H1 (cell line): Measurements from ENCODE around the gene PAQR9. TPM values are rescaled to one million over a fixed set of nuclear protein-coding genes. Genes with fewer than 3 reads are reported as not detected.

Experiments used
- CTCF ChIA-PET: fragments of 300-600 bp; sonication (Branson Sonifier 250); formaldehyde crosslinking; loops from one replicate; lab custom pipeline; 2021; ENCODE audit not compliant: partially characterized antibody; lab: Charles Lee
- POLR2A ChIA-PET: fragments of 300-600 bp; sonication (Branson Sonifier 250); formaldehyde crosslinking; loops from one replicate; lab custom pipeline; 2021; ENCODE audit warnings: inconsistent platforms; ENCODE audit not compliant: partially characterized antibody; lab: Charles Lee
- DNase-seq, 2 experiments: peaks; one replicate each; pipeline versions ENCODE4 v3.0.0 to v3.0.0-alpha.2; 2010 to 2022; ENCODE audit warnings: low spot score in 2 of 2, low read depth in 1 of 2, mixed read lengths in 1 of 2
- FAIRE-seq: peaks from 2 replicates; lab custom pipeline; 2011; peaks lifted over from hg19 to GRCh38; lab: Jason Lieb, UNC
- H2AFZ ChIP-seq: 2 replicates; pipeline ENCODE4 v1.8.1; 2012; ENCODE audit warnings: low read length, inconsistent platforms
- H2AK5ac ChIP-seq: 2 replicates; pipeline ENCODE4 v1.6.1; 2013; ENCODE audit warnings: low read depth, low read length
- H2BK120ac ChIP-seq: replicated peaks from 2 replicates; pipeline ENCODE3; 2013; ENCODE audit warnings: low read depth, low read length, inconsistent platforms
- H2BK12ac ChIP-seq: 2 replicates; pipeline ENCODE4 v1.6.1; 2013; ENCODE audit warnings: low read depth, low read length
- H2BK15ac ChIP-seq: 2 replicates; pipeline ENCODE4 v1.6.1; 2013; ENCODE audit warnings: low read length
- H2BK20ac ChIP-seq: 2 replicates; pipeline ENCODE4 v1.6.1; 2013; ENCODE audit warnings: low read length
- H2BK5ac ChIP-seq: 2 replicates; pipeline ENCODE4 v1.6.1; 2013; ENCODE audit warnings: low read depth, low read length
- H3K14ac ChIP-seq: 2 replicates; pipeline ENCODE4 v1.6.1; 2013; ENCODE audit warnings: inconsistent platforms; ENCODE audit not compliant: insufficient read length
- H3K18ac ChIP-seq: 2 replicates; pipeline ENCODE4 v1.6.1; 2013; ENCODE audit warnings: low read length; ENCODE audit errors: extremely low read depth
- H3K23ac ChIP-seq: 2 replicates; pipeline ENCODE4 v1.6.1; 2013; ENCODE audit warnings: inconsistent platforms; ENCODE audit not compliant: insufficient read length
- H3K23me2 ChIP-seq: 2 replicates; pipeline ENCODE4 v1.6.1; 2013; ENCODE audit warnings: low read depth, low read length
- H3K27ac ChIP-seq: 2 replicates; pipeline ENCODE4 v1.6.1; 2011; ENCODE audit warnings: low read depth, low read length, inconsistent platforms
- H3K27me3 ChIP-seq, 4 experiments: replicated peaks in 1 of 4; 1 replicate in 1 of 4; 2 replicates in 3 of 4; pipeline versions ENCODE4 v1.6.1 to v1.8.1; 2011 to 2013; ENCODE audit warnings: low read length in 3 of 4, mild to moderate bottlenecking in 3 of 4, inconsistent platforms in 2 of 4, mixed read lengths in 2 of 4, moderate library complexity in 1 of 4; ENCODE audit not compliant: control insufficient read depth in 3 of 4, insufficient read depth in 3 of 4; ENCODE audit errors: extremely low read depth in 1 of 4
- H3K36me3 ChIP-seq, 4 experiments: 2 replicates each; pipeline versions ENCODE4 v1.6.1 to v1.8.1; 2011 to 2013; ENCODE audit warnings: mild to moderate bottlenecking in 4 of 4, low read length in 3 of 4, moderate library complexity in 2 of 4, control low read depth in 1 of 4, inconsistent platforms in 1 of 4; ENCODE audit not compliant: insufficient read depth in 4 of 4, control insufficient read depth in 2 of 4
- H3K4ac ChIP-seq: replicated peaks from 2 replicates; pipeline ENCODE3; 2013; ENCODE audit warnings: low read length, low read depth, mixed read lengths, inconsistent platforms; ENCODE audit not compliant: insufficient read length
- H3K4me1 ChIP-seq, 4 experiments: replicated peaks in 1 of 4; 1 replicate in 1 of 4; 2 replicates in 3 of 4; pipeline versions ENCODE4 v1.6.1 to v1.8.1; 2011 to 2013; ENCODE audit warnings: low read length in 3 of 4, inconsistent platforms in 2 of 4, mixed read lengths in 1 of 4; ENCODE audit not compliant: insufficient read depth in 4 of 4, control insufficient read depth in 3 of 4
- H3K4me2 ChIP-seq, 2 experiments: 2 replicates each; pipeline versions ENCODE4 v1.6.1 to v1.8.1; 2011 to 2013; ENCODE audit warnings: low read depth in 2 of 2, low read length in 2 of 2, control low read depth in 1 of 2, inconsistent platforms in 1 of 2, mild to moderate bottlenecking in 1 of 2; ENCODE audit not compliant: insufficient read depth in 1 of 2
- H3K4me3 ChIP-seq, 4 experiments: fragments of 200-600, 300-600 bp in 1 of 4; sonication (generic), shearing (Covaris generic), sonication (Bioruptor Twin) in 1 of 4; 2 replicates each; pipeline versions ENCODE4 v1.5.1 to v1.8.1; 2011 to 2016; ENCODE audit warnings: low read length in 4 of 4, low read depth in 3 of 4, control low read depth in 2 of 4, inconsistent platforms in 2 of 4, mild to moderate bottlenecking in 2 of 4, mixed read lengths in 1 of 4, moderate library complexity in 1 of 4; ENCODE audit not compliant: insufficient read depth in 2 of 4; ENCODE audit errors: extremely low read depth in 1 of 4
- H3K56ac ChIP-seq: replicated peaks from 2 replicates; pipeline ENCODE3; 2013; ENCODE audit warnings: low read depth, mild to moderate bottlenecking, mixed read lengths, low read length, inconsistent platforms; ENCODE audit not compliant: insufficient read length
- H3K79me1 ChIP-seq: 2 replicates; pipeline ENCODE4 v1.6.1; 2013; ENCODE audit warnings: low read depth, low read length, control low read depth
- H3K79me2 ChIP-seq, 2 experiments: 2 replicates each; pipeline versions ENCODE4 v1.6.1 to v1.8.1; 2012 to 2013; ENCODE audit warnings: low read length in 2 of 2, mild to moderate bottlenecking in 2 of 2, inconsistent platforms in 1 of 2; ENCODE audit not compliant: insufficient read depth in 2 of 2, control insufficient read depth in 1 of 2
- H3K9ac ChIP-seq, 4 experiments: replicated peaks in 1 of 4; 1 replicate in 1 of 4; 2 replicates in 3 of 4; pipeline versions ENCODE4 v1.6.1 to v1.8.1; 2011 to 2013; ENCODE audit warnings: low read depth in 3 of 4, low read length in 3 of 4, control low read depth in 2 of 4, mild to moderate bottlenecking in 2 of 4, moderate library complexity in 2 of 4, inconsistent platforms in 1 of 4; ENCODE audit errors: extremely low read depth in 1 of 4
- H3K9me3 ChIP-seq, 2 experiments: 2 replicates each; pipeline versions ENCODE4 v1.6.1 to v1.8.1; 2012 to 2013; ENCODE audit warnings: mild to moderate bottlenecking in 2 of 2, moderate library complexity in 2 of 2, control low read depth in 1 of 2, inconsistent platforms in 1 of 2, low read depth in 1 of 2, low read length in 1 of 2, mixed read lengths in 1 of 2; ENCODE audit not compliant: insufficient read depth in 2 of 2
- H4K20me1 ChIP-seq, 2 experiments: replicated peaks in 1 of 2; 2 replicates each; pipeline versions ENCODE3 to v1.8.1; 2011 to 2013; ENCODE audit warnings: inconsistent platforms in 2 of 2, low read length in 2 of 2, mild to moderate bottlenecking in 1 of 2; ENCODE audit not compliant: insufficient read depth in 2 of 2, control insufficient read depth in 1 of 2
- H4K5ac ChIP-seq: 2 replicates; pipeline ENCODE4 v1.6.1; 2013; ENCODE audit warnings: low read length, low read depth, mixed read lengths, inconsistent platforms; ENCODE audit not compliant: insufficient read length
- H4K8ac ChIP-seq: 2 replicates; pipeline ENCODE4 v1.8.0; 2013; ENCODE audit warnings: mild to moderate bottlenecking, moderate library complexity, low read length, inconsistent platforms; ENCODE audit not compliant: insufficient read depth; ENCODE audit errors: extremely low read depth
- H4K91ac ChIP-seq: replicated peaks from 2 replicates; pipeline ENCODE3; 2013; ENCODE audit warnings: low read length, mixed read lengths, inconsistent platforms; ENCODE audit not compliant: insufficient read length
- ATF3 ChIP-seq: IDR thresholded peaks from 2 replicates; pipeline ENCODE4 v1.6.1; 2011; ENCODE audit warnings: low read depth, mild to moderate bottlenecking, low read length; ENCODE audit not compliant: insufficient read depth
- CHD1 ChIP-seq: IDR thresholded peaks from 2 replicates; pipeline ENCODE4 v1.6.1; 2012; ENCODE audit warnings: low read depth, low read length, improper control_type of control experiment
- CHD2 ChIP-seq: IDR thresholded peaks from 2 replicates; pipeline ENCODE4 v1.6.1; 2012; ENCODE audit warnings: low read length, improper control_type of control experiment
- CTBP2 ChIP-seq: IDR thresholded peaks from 2 replicates; pipeline ENCODE4 v1.7.0; 2011; ENCODE audit warnings: borderline replicate concordance, mild to moderate bottlenecking, moderate library complexity, mixed read lengths, low read length; ENCODE audit not compliant: insufficient read depth, insufficient read length
- E2F6 ChIP-seq: IDR thresholded peaks from 2 replicates; pipeline ENCODE4 v1.6.1; 2012; ENCODE audit warnings: inconsistent platforms
- KDM1A ChIP-seq: fragments of 200-600, 300-600 bp; sonication (generic); IDR thresholded peaks from 2 replicates; pipeline ENCODE4 v1.7.1; 2016; ENCODE audit warnings: mild to moderate bottlenecking, low read length, borderline replicate concordance
- MAX ChIP-seq: IDR thresholded peaks from 2 replicates; pipeline ENCODE4 v1.6.1; 2012; ENCODE audit warnings: inconsistent platforms
- NANOG ChIP-seq: IDR thresholded peaks from 2 replicates; pipeline ENCODE4 v1.6.1; 2011; ENCODE audit warnings: low read length, low read depth, mild to moderate bottlenecking, inconsistent platforms; ENCODE audit not compliant: insufficient read depth, poor library complexity, severe bottlenecking
- POU5F1 ChIP-seq: IDR thresholded peaks from 2 replicates; pipeline ENCODE4 v1.6.1; 2011; ENCODE audit warnings: low read depth, mild to moderate bottlenecking, low read length, moderate library complexity
- RBBP5 ChIP-seq: IDR thresholded peaks from 2 replicates; pipeline ENCODE4 v1.7.1; 2012; ENCODE audit warnings: low read depth, mild to moderate bottlenecking, inconsistent platforms, low read length, moderate library complexity, borderline replicate concordance
- RFX5 ChIP-seq: IDR thresholded peaks from 2 replicates; pipeline ENCODE4 v1.6.1; 2011; ENCODE audit warnings: low read depth, low read length, improper control_type of control experiment, borderline replicate concordance
- TAF1 ChIP-seq: IDR thresholded peaks from 2 replicates; pipeline ENCODE4 v1.6.1; 2011; ENCODE audit warnings: mild to moderate bottlenecking, low read depth, low read length
- ZNF274 ChIP-seq: IDR thresholded peaks from 2 replicates; pipeline ENCODE4 v1.7.0; 2012; ENCODE audit warnings: low read length, borderline replicate concordance; ENCODE audit errors: extremely low read depth
- WGBS, 2 experiments: shearing (Covaris generic) in 1 of 2; methylation state at CpG; one replicate each; pipeline versions ENCODE4 v1.1.6 to v1.1.7; 2013 to 2015; ENCODE audit warnings: low lambda C conversion rate in 2 of 2, mixed read lengths in 2 of 2, inconsistent platforms in 1 of 2, low coverage in 1 of 2, missing lambda C conversion rate in 1 of 2; ENCODE audit not compliant: insufficient replicate concordance in 2 of 2, insufficient coverage in 1 of 2, insufficient read length in 1 of 2; ENCODE audit errors: extremely low coverage in 1 of 2, missing lambda C conversion rate in 1 of 2; 5-methylcytosine and 5-hydroxymethylcytosine counted together
- polyA plus RNA-seq, 7 experiments: library from polyadenylated mRNA; depleted of rRNA in 3 of 7; stranded (reverse) in 5 of 7; unstranded in 2 of 7; fragments of >200 nt in 5 of 7; fragments of 200-250 nt in 2 of 7; gene quantifications; 1 replicate in 5 of 7; 2 replicates in 1 of 7; 4 replicates in 1 of 7; pipeline versions ENCODE4 v1.2.1 to v1.2.3, GENCODE V29; 2011 to 2013; ENCODE audit warnings: missing spikeins in 2 of 7, mixed read lengths in 2 of 7
- total RNA-seq: library from RNA; stranded (reverse); fragmentation: NEBNext Ultra II Directional; extraction: Animal tissue kit (Norgen Biotek cat#: 25700); gene quantifications from 2 replicates; pipeline ENCODE4 v1.2.1, GENCODE V29; 2021

Gene PAQR9
- total and polyA plus RNA-seq, 2 of the 8 experiments (the other 6 are each of a cell fraction or from before 2014, with no cell fraction given) = 2.6 to 5.2 TPM

GRCh38 chr3:142934887-142935269 lies 28.6 kb downstream of the PAQR9 start:
- H3K18ac ChIP-seq = no peak overlapping the region
- H3K27ac ChIP-seq = no peak overlapping the region
- H3K4me1 ChIP-seq = no peaks in the 10 kb centered on the region
- no peak overlapping the region for H3K4ac ChIP-seq
- no peak overlapping the region for H2BK5ac ChIP-seq
- no peak overlapping the region for H3K23ac ChIP-seq
- no peak overlapping the region for H2AFZ ChIP-seq
- H3K14ac ChIP-seq = no peak overlapping the region
- no peaks in the 10 kb centered on the region for H3K27me3 ChIP-seq
- H2BK12ac ChIP-seq = no peak overlapping the region
- CTCF ChIA-PET = interaction anchor here (0.6 to 2.7 kb wide), 3 partner anchors 49 to 107 kb away, joined by 4 to 12 read pairs (median 5); no protein-coding TSS in a partner anchor
- H4K8ac ChIP-seq = no peak overlapping the region
- no peak overlapping the region for H3K9ac ChIP-seq
- H2BK20ac ChIP-seq = no peak overlapping the region
- H2BK15ac ChIP-seq = no peak overlapping the region
- H3K4me2 ChIP-seq = no peak overlapping the region
- no peaks in the 10 kb centered on the region for H3K79me2 ChIP-seq
- H4K5ac ChIP-seq = no peak overlapping the region
- no peak overlapping the region for H4K91ac ChIP-seq
- no peak for DNase-seq
- no peak for FAIRE-seq
- no peak overlapping the region for H3K56ac ChIP-seq
- H4K20me1 ChIP-seq = no peaks in the 10 kb centered on the region
- no peaks in the 10 kb centered on the region for H3K9me3 ChIP-seq
- no peak overlapping the region for H2AK5ac ChIP-seq
- no peak overlapping the region for H2BK120ac ChIP-seq
- H3K79me1 ChIP-seq = no peaks in the 10 kb centered on the region
- no peaks in the 10 kb centered on the region for H3K23me2 ChIP-seq
- POLR2A ChIA-PET = interaction anchor here (1.2 kb wide), 1 partner anchor 67 kb away, joined by 3 read pairs; the partner anchor contains the start of gene U2SURP
- WGBS, 2 experiments = 87% methylated on average over 3 of the region's 3 CpGs; no CpG with 5 or more reads in 1 of the 2 experiments
- H3K4me3 ChIP-seq = no peak overlapping the region
- no peaks in the 10 kb centered on the region for H3K36me3 ChIP-seq
- no peak for TF ChIP-seq CHD1
- no peak for TF ChIP-seq E2F6
- no peak for TF ChIP-seq POU5F1
- TF ChIP-seq CHD2 = no peak
- TF ChIP-seq ZNF274 = no peak
- no peak for TF ChIP-seq RBBP5
- TF ChIP-seq CTBP2 = no peak
- no peak for TF ChIP-seq KDM1A
- TF ChIP-seq ATF3 = no peak
- no peak for TF ChIP-seq MAX
- no peak for TF ChIP-seq RFX5
- TF ChIP-seq NANOG = no peak
- no peak for TF ChIP-seq TAF1
